HG03280 (cell line): Measurements from ENCODE around the gene WDR37.

Source experiments
- ATAC-seq: cut with Tn5 transposase; IDR thresholded peaks from one replicate; pipeline ENCODE4 v1.9.1; 2021; ENCODE audit warnings: mild to moderate bottlenecking, moderate library complexity; ENCODE audit not compliant: unreplicated experiment

WDR37 gene

DNA sequence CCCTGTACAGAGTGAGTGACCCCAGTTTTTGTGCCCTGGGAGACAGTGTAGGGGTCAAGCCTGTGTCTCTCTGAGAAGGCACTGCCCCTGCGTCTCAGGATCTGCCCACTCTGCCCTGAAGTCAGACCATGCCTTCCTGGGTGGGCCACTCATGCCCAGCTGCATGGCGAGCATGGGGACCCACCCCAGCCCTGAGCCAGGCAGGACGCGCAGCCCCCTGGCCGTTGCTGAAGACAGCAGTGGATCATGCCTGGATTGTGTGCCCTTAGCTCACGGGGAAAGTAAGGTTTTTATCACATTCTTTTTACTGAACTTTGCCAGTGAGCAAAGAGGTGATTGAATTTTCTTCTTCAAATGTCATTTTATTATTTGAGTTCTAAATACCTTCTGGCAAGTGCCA is 66.2 kb downstream of the WDR37 start:
- ATAC-seq, result no peak

DNA sequence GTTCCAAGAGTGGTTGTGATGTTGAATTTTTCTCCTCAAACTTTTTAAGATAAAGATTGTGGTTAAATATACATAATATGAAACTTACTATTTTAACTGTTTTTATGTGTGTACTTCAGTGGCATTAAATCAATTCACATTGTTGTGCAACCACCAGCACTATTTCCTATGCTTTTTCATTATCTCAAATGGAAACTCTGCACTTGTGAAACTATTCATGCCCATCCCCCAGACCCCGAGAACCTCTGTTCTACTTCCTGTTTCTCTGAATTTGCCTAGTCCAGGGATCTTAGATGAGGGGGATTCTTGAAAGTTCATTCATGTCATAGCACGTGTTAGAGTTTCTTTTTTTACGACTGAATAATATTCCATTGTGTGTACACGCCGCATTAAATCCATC is 67.0 kb downstream of the WDR37 start:
- no peak for ATAC-seq

DNA sequence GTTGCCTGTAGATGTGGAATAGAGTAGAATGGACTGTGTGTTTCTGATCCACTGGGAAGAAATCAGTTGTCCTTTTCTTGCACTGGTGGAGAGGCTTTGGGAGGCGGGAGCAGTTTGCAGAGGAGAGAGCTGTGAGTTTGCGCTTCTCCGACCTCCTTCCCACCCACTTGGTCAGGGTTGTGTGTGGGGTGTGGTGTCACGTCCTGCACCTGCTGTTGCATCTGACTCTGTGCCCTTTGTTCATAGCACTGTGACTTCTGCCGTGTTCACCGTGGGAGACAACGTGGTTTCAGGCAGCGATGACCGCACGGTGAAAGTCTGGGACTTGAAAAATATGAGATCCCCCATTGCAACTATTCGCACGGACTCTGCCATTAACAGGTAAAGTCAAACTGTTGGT is 67.8 kb downstream of the WDR37 start:
- ATAC-seq, result no peak

DNA sequence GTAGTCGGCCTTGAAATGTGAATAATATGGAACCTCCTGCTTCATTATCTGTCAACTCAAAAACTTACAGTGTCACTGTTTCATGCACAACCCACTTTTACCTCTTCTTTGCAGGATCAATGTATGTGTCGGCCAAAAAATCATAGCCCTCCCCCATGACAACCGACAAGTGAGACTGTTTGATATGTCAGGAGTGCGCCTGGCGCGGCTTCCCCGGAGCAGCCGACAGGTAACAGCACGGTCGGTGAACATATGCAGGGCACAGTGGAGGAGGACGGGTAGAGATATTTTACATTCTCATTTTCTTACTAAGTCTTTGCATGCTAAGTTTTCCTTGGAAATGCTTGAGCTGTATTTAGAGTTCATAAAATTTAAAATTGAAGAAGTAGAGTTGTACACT is 68.6 kb downstream of the WDR37 start:
- ATAC-seq, result no peak

DNA sequence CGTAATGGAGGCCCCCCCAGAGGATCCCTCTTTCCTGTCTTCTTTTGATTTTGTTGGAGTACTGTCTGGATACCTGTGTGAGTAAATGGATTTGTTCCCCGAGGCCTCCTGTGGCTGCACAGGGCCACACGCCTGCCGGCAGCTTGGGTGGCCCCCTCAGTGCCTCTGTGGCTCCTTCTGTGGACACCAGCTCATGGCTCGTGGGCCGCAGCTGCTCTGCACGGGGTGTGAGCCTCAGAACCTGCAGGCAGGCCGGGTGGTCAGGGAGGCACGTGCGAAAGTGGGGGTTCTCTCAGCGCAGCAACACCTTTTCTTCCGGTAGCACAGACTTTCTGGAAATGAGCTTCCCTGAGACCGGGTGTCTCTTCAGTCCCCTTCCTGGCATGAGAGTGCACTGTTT is 70.3 kb downstream of the WDR37 start:
- no peak for ATAC-seq

DNA sequence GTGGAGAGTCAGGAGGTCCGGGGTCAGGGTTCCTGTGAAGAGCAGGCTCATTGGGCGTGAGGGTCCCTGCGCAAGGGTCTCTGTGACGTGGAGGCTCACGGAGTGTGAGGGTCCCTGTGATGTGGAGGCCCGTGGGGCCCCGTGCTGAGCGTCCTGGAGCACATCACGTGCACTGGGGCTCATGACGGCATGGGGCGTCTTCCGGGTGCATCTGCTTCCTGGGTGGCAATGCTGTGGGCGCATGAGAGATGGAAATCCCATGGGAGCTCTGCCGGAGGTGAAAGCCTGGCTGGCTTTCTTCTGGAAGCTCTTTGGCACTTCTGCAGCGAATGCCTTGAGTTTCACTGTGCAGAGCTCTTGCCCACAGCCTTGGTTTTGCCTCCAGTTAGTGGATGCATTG is 71.4 kb downstream of the WDR37 start:
- ATAC-seq, result no peak

DNA sequence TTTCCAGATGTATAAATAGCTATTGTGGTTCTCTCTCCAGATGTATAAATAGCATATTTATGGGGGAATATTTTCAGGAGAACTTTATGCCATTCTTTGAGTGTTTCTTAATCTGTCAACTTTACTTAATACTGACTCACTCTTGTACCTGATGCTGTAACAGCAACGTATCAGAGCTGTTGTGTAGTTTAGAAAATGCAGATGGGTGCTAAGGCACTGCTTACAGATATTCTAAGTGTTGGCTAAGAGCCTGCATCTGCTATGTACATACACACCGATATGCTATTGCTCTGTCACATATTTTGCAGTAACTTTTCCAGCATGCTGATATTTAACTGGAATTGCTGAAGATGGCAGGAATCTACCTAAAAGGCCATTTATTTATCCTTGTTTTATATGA is 71.9 kb downstream of the WDR37 start:
- no peak for ATAC-seq

DNA sequence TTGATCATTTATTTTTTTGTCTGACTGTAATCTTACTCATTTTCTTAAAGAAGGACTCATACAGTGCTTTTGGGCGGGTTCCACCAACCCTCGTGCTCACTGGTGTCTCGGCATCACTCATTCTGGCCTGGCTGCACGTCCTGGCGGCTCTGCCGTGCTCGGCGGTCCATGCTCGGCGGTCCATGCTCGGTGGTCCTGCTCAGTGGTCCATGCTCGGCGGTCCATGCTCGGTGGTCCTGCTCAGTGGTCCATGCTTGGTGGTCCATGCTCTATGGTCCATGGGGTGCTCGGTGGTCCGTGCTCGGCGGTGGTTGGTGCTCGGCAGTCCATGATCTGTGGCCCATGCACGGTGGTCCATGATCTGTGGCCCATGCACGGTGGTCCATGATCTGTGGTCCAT is 72.5 kb downstream of the WDR37 start:
- ATAC-seq, result no peak

DNA sequence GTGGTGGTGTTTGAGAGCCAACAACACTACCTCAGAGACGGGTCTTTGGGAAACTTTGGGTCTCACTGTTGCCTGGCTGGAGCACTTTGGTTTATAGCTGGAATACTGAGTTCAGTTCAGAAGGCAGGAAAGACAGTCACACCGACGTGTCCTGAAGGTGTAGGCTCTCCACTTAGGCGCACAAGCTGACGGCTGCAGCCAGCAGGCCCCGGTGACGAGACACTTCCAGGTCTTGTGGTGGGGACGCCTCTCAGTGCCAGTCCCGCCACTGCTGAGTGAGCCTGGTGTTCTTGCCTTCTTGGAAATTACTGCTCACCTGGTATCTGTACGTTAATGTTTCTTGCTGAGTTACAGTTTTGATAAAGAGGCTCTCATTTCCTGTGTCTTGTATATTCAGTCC is 74.0 kb downstream of the WDR37 start:
- ATAC-seq, result no peak

DNA sequence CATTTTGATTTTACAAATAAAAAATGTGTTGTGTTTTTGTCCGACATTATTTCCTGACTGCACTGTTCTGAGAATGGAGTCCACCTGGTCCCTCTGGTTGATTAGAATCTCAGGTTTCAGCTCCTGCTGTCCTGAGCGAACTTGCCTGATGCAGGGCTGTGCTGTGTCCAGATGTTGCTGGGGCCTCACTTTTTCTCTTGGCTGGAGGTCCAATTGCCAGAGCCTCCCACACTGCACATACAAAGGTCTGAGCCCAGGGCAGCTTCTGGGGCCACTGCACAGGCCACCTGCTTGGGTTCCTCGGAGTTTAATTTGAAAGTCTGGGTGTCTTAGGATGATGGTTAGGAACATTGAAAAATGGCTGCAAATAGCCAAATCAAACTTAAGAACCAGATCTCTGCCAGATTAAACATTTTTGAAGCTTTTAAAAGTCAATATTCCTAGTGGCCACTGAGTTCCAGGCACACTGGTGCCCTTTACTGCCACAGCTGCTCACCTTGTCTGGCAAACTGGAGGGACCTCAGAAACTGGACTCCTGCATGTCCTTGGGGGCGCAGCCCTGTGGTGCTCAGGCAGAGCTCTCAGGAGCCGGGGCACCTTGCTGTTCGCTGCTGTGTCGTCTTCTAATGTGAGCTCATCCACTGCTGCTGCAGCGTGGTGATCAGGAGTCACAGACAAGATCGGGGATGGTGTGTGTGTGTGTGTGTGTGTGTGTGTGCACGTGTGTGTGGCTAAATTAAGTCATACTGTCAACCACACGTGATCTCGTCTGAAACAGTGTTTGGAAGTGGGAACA is 75.0 kb downstream of the WDR37 start:
- ATAC-seq, result no peak

DNA sequence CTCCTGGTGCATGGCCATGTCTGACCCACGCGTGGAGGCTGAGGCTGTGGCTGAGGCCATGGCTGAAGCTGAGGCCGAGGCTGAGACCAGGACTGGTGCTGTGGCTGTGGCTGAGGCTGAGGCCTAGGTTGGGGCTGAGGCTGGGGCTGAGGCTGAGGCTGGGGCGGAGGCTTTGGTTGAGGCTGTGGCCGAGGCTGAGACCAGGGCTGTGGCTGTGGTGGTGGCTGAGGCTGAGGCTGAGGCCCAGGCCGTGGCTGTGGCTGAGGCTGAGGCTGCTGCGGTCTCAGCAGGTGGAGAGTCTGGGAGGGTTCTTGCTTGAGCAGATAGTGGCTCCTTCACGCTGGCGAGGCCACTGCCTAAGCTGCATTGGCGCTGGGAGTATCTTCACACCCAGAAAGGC is 76.4 kb downstream of the WDR37 start:
- ATAC-seq, result no peak

DNA sequence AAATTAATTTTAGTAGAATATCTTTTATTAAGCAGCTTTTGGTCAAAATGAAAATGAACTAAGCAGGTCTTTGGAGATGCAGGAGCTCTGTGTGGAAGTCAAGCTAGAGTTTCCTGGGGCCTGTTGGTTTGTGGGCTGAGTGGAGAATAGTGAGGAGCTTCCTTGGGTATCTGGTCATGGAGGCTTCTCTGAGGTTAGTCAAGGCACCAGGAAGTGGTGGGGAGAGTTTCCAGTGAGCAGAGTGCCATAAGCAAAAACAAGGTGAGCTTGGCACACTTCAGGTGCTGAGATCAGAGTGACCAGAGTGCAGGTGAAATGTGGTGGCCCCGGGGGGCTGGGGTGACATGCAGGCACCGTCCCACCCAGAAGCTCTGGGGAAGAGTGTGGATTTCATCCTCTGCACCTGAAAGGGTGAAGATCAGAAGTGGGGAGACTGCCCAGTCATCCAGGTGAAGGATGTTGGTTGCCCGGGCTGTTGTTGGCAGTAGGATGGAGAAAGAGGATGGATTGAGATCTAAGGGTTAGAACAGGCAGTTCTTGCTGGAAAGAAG is 77.4 kb downstream of the WDR37 start:
- ATAC-seq, result no peak

DNA sequence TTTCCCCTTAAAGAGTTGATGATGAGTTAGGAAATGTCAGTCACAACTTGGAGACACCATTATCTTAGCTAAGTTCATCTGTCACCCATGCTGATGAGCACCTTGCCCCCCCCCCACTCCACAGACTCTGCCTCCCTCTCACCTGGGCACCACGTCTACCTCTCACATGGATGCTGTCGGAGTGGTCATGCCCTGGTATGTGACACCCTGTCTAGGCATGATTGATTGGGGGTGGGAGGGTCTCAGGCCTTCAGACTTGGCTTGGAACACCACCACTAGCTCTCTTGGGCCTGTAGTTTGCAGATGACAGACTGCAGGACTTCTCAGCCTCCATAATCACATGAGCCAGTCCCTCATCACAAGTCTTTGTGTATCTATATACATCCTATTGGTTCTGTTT is 78.0 kb downstream of the WDR37 start:
- ATAC-seq, result no peak

DNA sequence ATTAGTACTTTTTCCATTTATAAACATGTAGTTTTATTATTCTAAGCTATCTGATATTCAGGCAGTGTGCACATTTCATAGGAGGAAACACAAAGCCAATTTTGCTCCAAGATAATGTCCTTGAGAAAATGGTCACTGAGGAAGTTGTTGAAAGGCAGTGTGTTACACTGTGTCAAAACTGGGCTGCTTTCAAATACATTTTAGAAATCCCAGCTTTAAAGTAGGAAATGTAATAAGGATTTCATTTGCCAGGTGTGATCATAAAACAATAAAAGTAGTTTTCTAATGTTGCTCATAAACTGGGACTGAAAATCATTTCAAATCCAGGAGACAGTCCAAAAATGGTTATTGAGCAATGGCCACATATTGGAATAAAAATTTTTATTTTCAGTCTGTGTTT is 80.1 kb downstream of the WDR37 start:
- ATAC-seq, result no peak

DNA sequence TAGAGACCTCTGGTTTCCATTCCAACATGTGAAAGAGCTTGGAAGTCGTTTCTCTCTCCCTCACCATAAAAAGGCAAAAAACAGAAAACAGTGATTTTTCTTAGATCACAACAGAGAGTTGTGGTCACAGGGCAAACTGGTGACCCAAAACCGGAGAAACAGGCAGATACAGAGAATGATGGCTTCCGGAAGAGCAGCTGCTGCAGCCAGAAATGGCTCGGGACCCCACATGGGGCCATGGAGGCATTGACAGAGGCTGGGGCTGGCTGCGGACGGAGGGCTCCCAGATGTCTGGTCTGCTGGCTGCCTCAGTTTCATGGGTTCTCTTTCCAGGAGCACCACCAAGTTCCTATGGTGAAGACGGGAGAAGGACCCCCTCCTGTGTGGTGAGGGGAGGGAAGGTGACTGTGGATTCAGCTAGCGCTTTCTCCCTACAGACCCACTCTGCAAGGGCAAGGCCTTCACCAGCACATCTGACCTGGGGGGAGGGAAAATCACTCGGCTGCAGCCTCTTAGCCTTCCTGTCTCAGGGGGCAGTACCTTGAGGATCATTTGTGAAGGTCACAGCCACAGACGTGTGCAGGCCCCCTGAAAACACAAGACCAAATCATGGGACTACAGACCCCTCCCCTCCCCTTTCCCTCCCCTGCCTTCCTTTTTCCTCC is 81.4 kb downstream of the WDR37 start:
- ATAC-seq, result no peak

DNA sequence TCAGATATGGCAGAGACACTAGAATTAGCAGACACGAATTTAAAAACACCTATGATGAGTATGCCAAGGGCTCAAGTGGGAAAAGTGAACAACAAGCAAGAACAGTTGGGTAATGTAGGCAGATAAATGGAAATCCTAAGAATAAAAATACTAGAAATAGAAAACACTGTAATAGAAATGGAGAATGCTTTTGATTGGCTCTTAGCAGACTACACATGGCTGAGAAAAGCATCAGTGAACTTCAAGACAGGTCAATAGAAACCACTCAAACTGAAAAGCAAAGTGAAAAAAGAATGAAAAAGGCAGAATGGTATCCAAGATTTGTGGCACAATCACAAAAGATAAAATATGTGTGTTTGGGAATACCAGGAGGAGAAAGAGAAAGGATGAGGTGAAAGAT is 82.3 kb downstream of the WDR37 start:
- ATAC-seq, result no peak

DNA sequence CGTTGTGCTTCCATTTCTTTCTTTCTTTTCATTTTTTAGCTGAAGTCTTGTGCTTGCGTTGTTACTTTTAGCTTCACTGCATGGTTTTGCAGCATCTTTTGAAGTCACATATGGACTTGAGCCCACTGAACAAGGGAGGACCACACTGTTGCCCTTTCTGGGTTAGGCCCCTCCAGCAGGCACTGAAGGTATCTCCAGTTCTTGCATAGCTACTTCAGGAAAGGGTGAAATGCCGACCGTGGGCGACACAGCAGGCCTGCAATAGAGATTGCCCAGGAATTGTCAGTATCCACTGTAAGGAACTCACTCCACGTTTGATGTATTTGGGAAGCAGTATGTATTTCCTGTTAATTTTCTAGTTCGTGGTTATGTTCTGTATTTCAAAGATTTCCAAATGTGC is 85.1 kb downstream of the WDR37 start:
- no peak for ATAC-seq

DNA sequence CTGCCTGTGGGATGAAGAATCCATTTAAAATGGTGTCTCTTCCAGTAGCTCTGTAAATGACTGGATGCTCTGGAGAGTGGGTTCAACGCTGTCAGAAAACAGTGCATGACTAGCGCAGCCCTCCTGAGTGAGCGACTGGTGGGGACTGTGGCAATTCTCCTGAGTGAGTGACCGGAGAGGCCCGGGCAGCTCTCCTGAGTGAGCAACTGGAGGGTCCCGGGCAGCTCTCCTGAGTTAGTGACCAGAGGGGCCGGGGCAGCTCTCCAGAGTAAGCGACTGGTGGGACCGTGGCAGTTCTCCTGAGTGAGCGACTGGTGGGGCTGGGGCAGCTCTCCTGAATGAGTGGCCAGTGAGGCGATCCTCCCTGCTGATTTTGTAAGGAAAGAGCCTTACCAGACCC is 85.5 kb downstream of the WDR37 start:
- ATAC-seq, result no peak

DNA sequence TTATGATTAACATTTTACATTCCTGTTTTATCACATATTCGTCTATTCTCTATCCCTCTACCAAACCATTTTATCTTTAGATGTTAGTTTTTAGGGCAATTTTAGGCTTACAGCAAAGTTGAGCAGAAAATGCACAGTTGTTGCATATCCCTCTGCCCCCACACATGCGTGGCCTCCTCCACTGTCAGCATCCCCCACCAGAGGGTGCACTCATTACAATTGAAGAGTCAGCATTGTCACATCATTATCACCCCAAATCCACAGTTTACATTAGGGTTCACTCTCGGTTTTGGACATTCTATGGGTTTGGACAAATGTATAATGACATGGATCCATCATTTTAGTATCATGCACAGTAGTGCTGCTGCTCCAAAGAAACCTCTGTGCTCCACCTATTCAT is 86.4 kb downstream of the WDR37 start:
- ATAC-seq, result no peak

DNA sequence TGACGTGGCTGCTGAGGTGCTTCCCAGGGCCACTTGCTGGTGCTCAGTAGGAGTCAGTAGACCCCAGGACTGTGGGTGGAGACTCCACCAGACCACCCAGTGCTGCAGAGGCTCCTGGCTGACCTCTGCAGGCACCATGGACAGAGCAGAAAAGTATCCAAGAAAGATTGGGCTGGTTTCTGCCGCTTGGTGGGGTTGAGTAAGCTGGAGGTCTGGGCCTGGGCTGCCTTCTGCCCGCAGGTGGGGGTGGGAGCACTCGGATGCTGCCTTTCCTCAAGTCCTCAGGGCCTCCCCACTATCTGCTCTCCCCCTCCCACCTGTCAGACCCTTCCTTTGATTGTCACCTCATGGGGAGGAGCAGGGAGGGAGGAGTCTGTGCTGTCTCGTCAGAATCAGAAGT is 91.6 kb downstream of the WDR37 start:
- no peak for ATAC-seq

DNA sequence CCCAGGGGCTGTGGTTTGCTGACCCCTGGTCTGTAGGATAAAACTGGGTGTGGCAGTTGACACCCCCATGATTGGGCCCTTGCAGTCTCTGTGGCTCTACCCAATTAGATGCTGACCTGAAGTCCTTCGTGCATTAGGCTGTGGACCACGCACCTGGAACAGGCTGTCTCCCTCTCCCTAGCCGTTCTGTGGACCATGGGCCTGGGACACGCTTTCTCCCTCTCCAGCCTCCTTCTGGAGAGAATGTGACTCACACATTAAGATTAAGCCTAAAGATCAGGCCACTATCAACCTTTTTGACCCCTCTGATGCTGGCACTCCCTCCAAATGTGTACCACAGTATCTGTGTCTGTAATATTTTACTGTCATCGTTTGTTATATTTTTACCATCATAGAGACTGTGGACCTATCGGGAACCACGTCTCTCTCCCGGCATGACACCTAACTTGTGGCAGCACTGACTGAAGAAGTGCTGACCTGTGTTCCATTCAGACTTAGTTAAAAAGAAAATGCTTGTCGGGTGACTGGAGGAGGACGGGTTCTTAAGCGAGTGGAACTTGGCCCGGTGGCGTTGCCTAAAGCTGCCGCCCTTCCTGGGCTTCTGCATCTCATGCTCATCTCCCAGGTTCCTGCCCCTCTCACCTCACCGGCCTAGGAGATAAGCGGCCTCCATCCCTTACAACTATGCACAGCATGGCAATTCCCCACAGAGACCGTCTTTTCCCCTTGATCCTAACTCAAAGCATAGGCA is 92.8 kb downstream of the WDR37 start:
- ATAC-seq, result no peak
